Measurements from ENCODE around the gene SPINDOC. TPM values are rescaled to one million over a fixed set of nuclear protein-coding genes. Genes with fewer than 3 reads are reported as not detected.

SPINDOC gene
- total RNA-seq, 1 experiment from 2014 or later: 96.4 TPM

DNA sequence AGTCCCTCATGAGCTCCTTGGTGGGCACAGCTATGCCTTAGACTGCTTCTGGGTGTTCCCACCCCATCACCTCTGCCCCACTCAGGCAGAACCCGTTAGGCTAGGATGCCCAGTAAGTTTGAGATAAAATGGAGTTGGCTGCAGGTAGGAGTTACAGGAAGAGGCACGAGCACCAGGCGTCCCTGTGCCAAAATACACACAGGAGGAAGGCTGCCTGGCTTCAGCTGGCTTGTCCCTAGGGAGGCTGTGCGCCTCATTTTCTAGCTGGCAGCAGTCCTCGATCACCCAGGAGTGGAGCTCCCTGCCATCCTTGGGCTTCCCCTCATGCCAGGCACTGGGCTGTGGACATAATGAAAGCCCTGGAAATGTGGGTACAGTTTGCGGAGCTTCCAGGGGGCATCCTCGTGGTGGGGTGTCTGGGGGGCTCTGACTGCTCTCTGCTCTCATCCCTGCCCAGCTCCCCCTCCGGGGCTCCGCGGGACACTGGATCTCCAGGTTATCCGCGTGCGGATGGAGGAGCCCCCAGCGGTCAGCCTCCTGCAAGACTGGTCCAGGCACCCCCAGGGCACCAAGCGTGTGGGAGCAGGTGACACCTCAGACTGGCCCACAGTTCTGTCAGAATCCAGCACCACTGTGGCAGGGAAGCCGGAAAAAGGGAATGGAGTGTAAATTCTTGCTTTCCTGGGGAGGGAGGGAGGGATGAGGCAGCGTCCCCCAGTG, 13.4 kb downstream of the SPINDOC start:
- DNase-seq (ENCODE audit: low spot score): no peak
- in situ Hi-C loops (cut with HindIII; ENCODE audit: low sequenced_read_pairs): no loop called here

DNA sequence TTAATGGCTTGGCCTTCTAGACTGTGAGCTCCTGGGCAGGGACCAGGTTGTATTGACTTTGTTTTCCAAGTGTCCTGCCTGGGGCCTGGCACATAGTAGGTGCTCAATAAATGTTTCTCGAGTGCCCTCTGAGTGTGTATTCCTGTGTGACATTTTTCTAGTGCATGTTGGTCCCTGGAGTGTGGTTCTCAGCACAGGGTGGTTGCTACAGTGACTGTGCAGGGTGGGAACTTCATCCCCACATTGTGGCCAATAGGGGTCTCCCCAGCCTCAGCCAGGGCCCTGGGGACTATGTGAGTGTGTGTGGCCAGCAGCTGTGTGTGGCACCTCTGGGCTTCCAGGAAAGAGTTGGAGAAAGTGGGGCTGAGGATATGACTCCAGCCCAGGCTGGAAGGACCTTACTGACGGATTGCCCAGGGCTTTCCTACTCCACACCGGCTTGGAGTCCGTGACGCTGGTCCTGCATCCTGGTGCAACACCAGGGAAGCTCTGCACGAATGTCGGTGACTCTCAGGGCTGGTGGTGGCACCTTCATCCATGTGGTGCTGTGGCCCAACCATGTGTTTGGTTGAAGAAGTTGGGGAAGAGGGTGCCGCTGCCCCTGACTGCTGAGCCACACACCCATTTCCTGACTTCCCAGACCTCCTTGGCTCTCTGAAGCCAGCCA, 16.7 kb downstream of the SPINDOC start:
- in situ Hi-C loops (cut with HindIII; ENCODE audit: low sequenced_read_pairs): no loop called here
- peak; percentile 47 for DNase-seq (ENCODE audit: low spot score)

DNA sequence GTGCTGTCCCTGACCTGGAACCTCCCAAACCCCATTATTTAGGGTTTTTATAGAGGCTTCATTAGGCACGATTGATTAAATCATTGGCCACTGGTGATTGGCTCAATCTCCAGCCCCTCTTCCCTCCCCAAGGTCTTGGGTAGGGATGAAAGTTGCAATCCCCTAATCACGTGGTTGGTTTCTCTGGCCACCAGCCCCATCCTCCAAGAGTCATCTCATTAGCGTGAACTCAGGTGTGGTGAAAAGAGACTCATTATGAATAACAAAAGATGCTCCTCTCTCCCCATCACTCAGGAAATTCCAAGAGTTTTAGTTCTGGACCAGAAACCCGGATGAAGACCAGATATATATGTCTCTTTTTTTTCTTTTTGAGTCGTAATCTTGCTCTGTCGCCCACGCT, 18.1 kb downstream of the SPINDOC start:
- DNase-seq (ENCODE audit: low spot score): no peak
- in situ Hi-C loops (cut with HindIII; ENCODE audit: low sequenced_read_pairs): no loop called here

DNA sequence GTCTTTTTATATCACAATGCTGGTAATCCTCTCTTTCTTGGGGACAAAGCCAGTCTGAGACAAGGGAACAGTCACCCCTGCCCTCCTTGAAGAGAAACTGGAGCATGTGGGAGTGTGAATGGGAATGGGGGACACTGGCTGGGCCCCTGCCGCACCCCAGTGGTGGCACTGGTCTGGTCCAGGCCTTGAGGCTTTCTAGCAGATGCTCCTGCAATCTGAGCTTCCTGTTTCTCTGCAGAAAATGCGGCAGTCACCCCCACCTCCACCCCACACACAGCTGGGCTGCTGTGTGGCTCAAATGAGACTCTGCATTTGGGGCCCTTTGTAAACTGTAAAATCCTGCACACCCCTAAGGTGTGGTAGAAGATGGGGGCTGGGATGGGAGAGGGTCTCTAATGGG, 19.1 kb downstream of the SPINDOC start:
- in situ Hi-C loops (cut with HindIII; ENCODE audit: low sequenced_read_pairs): no loop called here

DNA sequence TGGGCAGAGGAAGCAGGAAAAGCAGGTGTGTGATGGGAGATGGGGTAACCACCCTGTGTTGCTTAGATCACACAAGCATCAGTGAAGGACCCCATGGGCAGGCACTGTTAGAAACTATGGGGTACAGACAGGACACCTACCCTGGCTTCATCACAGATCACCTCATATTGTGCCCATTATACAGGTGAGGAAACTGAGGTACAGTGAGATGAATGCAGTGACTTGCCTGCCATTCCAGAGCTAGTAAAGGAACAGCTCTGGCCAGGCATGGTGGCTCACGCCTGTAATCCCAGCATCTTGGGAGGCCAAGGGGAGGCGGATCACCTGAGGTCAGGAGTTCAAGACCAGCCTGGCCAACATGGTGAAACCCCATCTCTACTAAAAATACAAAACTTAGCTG, 19.8 kb downstream of the SPINDOC start:
- DNase-seq (ENCODE audit: low spot score): no peak
- in situ Hi-C loops (cut with HindIII; ENCODE audit: low sequenced_read_pairs): no loop called here

More for the DNA sequence above, 19.1 kb downstream of the SPINDOC start:
- no peak for DNase-seq (ENCODE audit: low spot score)

DNA sequence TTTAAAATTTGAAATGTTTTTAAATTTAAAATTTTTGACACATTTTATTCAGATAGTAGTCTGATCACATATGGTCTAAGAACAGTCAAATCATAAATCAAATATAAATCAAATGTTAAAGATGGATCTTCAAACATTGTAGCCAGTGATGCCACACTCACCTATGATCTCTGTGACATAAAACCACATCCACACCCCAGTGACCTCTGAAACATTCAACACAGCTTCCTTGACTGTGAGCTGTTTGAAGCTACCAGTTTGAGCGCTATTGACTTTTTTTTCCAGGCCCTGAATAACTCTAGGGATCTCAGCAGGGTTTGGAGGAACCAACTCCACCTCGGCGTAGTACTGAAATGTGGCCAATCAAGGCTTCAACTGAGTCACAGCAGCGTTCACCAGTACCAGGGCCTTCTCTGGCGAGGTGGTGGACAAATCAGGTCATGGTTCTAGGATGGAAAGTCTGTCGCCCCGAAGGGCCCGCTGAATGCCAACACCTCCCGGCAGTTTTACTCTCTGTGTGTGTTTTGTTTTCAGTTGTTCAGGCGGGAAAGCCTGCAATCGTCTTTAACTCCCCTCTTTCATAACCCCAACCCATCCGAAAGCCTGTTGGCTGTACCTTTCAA, 21.4 kb downstream of the SPINDOC start:
- DNase-seq (ENCODE audit: low spot score): no peak
- in situ Hi-C loops (cut with HindIII; ENCODE audit: low sequenced_read_pairs): loop anchor here (5.0 kb wide), 1 partner anchor 78 kb away; no protein-coding TSS in a partner anchor

DNA sequence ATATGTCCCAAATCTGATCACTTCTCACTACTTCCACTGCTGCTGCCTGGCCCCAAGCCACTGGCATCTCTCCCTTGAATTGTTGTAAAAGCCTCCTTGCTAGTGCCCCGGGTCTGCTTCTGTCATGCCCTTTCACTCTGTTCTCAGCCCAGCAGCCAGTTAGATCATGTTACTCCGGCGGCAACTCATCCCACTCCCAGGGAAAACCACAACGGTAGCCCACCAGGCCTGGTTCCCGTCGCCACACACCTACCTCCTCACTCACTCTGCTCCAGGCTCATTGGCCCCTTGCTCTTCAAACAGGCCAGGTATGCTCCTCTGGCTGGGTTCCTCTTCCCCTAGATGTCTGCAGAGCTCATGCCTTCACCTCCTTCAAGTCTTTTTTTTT, 21.9 kb downstream of the SPINDOC start:
- no peak for DNase-seq (ENCODE audit: low spot score)
- in situ Hi-C loops (cut with HindIII; ENCODE audit: low sequenced_read_pairs): loop anchor here (5.0 kb wide), 1 partner anchor 77 kb away; no protein-coding TSS in a partner anchor

DNA sequence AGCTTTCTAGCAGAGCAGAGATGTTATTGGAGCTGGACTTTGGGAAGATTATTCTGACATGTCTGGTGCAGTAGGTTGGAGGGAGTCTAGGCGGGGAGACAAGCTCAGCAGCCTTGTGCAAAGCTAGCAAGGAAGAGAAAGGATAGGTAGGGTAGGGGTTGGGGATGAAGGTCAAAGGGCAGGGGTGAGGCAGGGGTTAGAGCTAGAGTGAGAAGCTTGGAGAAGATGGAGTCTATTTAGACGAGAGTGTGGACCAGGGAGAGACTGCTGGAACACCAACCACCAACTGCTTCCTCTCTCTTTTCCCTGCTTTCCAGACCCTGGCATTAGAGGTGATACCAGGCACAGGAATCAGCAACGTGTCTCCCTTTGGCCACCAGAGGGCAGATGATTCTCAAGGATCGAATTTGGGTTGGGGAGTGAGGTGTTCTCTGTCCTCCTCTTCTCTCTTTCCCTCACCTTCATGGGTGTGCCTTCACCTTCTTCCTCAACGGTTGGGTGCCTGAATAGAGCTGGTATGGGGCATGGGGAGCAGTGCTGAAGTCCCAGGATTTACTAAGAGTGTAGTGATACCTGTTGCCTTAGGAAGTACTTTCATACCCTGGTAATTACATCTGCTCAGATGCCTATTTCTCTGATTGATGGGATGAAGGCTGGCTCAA, 23.9 kb downstream of the SPINDOC start:
- in situ Hi-C loops (cut with HindIII; ENCODE audit: low sequenced_read_pairs): loop anchor here (5.0 kb wide), 1 partner anchor 75 kb away; no protein-coding TSS in a partner anchor
- DNase-seq (ENCODE audit: low spot score): peak; percentile 94

DNA sequence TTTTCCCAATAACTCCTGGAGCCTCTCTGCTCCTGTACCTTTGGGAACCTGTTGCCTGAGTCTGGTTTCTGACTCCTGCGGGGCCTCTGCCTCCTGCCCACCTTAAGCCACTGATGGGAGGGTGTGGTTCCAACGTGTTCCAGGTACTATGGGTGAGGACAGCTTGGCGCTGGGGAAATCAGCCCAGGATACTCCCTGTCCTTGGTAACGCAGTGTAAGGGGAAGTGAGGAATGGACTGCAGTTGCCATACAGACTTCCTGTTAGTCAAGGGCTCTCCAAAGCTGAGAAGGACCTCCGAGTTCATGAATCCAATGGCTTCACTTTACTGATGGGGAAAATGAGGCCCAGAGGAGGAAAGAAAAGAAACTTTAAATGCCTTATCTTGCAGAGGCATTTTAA, 24.5 kb downstream of the SPINDOC start:
- DNase-seq (ENCODE audit: low spot score): peak; percentile 11
- in situ Hi-C loops (cut with HindIII; ENCODE audit: low sequenced_read_pairs): loop anchor here (5.0 kb wide), 1 partner anchor 75 kb away; no protein-coding TSS in a partner anchor

DNA sequence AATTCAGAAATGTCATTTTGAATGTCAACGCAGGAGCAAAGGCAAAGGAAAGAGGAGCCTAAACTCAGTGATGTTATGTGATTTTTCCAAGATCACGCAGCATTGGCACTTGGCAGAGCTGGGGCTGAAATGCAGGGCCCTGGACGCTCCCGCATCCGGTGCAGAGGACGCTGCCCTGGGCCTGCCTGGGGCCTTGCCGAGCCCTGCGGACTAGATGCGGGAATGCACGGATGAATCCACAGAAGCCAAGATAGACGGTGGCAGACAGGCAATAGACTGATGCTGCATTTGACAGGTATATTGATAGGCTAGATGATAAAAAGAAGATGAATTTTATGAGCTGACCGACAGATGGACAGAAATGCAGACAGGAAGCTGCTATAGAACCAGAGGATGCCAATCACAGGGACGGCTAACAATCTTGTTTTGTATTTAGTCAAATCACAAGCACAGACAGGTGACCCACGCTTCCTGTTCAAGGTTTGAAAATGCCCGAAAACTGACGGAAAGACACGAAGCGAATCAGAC, 25.0 kb downstream of the SPINDOC start:
- DNase-seq (ENCODE audit: low spot score): no peak
- in situ Hi-C loops (cut with HindIII; ENCODE audit: low sequenced_read_pairs): loop anchor here (5.0 kb wide), 1 partner anchor 74 kb away; no protein-coding TSS in a partner anchor

DNA sequence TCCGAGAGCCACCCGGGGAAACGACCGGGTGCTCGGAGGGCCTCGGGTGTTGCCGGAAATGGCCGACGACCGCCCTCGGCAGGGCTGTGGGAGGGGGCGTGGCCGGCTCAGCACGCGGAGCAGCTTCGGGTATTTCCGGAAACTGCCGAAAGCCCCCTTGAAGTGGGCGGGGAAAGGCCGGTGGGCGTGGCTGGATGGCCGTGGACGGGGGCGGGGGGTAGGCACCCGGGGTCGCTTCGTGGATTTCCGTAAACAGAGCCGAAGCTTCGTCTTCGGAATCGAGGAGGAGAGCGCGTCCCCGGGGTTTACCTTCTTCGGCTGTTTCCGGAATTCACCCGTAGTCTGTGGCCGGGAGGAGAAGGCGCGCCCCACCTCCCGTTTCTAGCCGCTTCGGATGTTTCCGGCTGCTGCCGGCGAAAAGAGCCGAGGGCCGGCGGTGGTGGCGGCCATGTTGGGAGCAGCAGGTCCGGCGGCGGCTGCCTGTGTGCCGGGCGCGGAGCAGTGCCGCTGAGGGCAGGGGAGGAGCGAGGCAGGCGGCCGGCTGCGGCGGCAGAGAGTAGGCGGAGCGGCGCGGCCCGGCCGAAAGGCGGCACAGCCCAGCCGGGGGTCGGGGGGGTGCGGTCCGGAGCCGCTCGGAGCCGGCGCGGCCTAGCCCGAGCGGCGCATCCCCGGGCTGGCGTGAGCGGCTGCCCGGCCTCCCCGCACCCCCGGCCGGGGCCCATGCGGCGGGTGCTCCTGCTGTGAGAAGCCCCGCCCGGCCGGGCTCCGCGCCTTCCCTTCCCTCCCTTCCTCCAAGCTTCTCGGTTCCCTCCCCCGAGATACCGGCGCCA, 25.6 kb downstream of the SPINDOC start, which contains the start of gene MARK2:
Gene MARK2 (plus strand): TSS at position 433 of the 830 bp plus-strand sequence. CDS start 397 bp downstream, at position 830.
- in situ Hi-C loops (cut with HindIII; ENCODE audit: low sequenced_read_pairs): loop anchor here (5.0 kb wide), 1 partner anchor 73 kb away; no protein-coding TSS in a partner anchor
- peak; percentile 99 for DNase-seq (ENCODE audit: low spot score)

DNA sequence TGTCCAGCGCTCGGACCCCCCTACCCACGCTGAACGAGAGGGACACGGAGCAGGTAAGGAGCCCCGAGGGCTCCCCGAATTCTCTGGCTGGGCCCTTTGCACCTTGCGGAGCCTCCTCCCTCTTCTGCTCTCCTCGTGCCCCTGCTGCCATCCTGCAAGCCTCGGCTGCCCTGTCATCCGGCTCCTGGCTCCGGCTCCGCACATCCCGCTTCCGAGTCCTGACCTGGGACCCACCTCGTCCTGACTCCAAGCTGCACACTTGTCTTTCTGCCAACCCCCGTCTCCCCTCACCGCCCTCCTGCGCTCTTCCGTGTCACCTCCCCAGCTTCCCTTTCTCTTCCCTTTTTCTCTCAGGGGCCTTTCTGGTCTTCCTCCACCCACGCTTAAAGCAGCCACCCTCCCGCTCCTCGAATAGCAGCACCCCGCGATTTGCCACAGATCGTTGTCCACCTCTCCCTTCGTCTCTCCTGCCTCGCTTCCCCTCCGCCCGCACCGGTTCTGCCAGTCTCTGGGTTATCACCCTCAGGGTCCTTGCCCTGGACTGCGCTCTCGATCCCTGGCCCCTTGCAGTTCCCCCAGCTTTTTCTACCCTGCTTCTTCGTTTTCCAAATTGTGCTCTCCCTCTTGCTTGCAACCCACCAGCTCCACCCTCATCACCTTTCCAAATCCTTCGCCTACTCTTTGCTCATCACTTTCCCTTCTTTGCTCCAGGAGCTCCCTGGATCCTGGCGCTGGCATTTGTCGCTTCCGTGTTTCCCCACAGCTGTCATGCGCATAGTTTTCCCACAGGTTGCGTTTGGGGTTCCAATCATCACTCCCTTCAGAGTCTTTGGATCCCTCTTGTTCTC, 26.5 kb downstream of the SPINDOC start:
- in situ Hi-C loops (cut with HindIII; ENCODE audit: low sequenced_read_pairs): loop anchor here (5.0 kb wide), 1 partner anchor 73 kb away; no protein-coding TSS in a partner anchor
- peak; percentile 24 for DNase-seq (ENCODE audit: low spot score)

DNA sequence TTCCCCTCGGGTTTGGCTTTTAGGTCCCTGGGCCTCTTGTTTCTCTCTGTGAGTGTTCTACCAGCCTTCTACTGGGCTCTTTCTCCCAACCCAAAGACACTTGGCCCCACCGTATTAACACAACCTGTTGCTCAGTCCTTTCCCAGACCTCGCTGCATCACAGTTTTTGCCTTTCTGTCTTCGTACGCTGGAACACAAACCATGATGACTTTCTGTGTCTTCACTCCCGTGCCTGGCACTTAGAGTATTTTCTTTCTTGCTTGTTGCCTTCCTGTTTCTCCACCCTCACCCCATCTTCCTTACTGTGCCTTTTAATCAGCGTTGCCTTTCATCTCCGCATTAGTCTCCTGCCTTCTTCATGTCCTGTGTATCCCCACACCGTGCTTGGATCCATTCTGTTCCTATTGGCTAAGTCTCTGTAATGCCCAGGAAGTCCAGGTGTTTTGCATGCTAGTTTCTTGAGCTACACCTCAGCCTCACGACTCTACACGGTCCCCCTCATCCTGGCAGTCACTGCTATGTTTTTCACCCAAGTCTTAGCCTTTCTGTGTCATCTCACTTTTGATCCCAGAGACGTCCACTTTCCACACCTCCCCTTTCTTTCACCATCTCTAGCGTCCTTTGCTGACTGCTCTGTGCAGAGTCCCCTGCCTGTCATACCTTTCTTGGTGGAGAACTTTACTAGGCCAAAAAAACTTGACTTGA, 27.3 kb downstream of the SPINDOC start:
- no peak for DNase-seq (ENCODE audit: low spot score)
- in situ Hi-C loops (cut with HindIII; ENCODE audit: low sequenced_read_pairs): no loop called here

DNA sequence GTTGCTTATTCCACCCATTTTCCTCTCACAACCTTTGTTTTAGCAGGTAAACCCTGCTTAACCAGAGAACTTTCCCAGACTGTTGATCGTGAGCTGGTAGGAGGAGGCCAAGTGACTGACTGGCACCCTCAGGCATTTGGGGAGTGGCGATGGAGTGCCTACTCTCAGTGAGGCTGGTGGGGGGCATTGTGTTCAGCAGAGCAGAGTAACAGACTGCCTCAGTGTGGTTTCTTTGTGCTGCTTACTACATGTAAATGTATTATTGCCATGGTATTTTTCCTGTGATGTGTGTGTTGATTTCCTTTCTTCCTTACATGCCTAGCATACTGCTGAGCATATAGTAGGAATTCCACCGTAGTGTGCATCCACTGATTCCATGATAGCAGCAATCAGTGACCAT, 28.3 kb downstream of the SPINDOC start:
- DNase-seq (ENCODE audit: low spot score): peak; percentile 57

DNA sequence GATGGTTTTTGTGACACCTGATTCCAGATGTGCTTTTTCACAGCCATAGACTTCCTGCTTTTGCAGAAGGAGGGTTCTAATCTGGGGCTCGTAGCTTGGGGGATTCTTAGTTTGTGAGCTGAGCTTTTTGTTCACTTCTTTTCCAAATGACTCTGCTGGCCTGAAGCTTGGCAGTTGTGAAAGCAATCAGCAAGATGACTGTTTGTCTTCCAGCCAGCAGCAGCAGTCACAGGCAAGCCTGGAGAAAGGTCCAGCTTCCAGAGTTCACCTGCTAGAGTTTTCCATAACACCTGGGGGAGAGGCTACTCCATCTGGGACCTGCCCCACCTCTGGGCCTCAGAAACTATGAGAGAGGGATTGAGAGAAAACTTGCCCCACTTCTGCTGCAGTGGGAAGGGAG, 29.8 kb downstream of the SPINDOC start:
- in situ Hi-C loops (cut with HindIII; ENCODE audit: low sequenced_read_pairs): no loop called here
- DNase-seq (ENCODE audit: low spot score): no peak

More for the DNA sequence above, 28.3 kb downstream of the SPINDOC start:
- in situ Hi-C loops (cut with HindIII; ENCODE audit: low sequenced_read_pairs): no loop called here

DNA sequence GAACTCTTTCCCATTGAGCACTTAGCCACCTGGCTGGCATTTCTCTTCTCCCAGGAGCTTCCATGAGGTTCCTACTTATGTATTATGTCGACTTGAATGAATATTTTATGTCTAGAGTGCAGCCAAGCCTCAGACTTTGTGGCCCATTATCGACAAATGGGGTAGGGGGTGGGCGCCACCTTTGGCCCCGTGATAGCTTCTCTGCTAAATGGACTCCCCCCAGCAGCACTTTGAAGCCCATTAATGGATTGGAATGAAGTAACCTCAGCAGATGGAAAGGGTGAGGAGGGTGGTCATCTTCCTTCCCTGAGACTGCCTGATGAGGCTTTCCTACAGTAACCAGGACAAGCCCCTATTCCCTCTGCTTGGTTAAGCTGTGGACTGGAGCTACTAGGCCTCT, 31.6 kb downstream of the SPINDOC start:
- no peak for DNase-seq (ENCODE audit: low spot score)
- in situ Hi-C loops (cut with HindIII; ENCODE audit: low sequenced_read_pairs): no loop called here

DNA sequence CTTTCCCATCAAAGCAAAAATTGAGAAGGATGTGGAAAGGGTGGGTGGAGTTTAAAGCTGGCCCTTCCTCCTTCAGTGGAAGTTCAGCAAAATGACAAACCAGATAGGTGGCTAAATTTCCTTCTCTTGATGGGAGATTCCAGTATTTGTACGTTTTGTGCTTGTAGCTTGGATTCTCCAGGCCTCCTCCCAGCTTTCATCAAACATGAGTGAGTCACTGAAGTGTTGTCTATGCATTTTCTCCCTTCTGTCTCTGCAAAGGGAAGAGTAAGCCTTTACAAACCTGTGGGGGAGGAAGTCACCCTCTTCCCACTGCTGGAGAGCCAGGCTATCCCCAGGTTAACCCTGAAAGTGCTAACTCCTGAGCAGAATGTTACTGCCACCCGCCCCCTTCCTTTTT, 32.0 kb downstream of the SPINDOC start:
- DNase-seq (ENCODE audit: low spot score): no peak
- in situ Hi-C loops (cut with HindIII; ENCODE audit: low sequenced_read_pairs): no loop called here
